T47D (cell line): ENCODE data around the gene FAM50B.
A peak's percentile ranks its signal among the peaks of the same experiment; 100 is the strongest.

Experiments used
- DNase-seq, 2 experiments: peaks; one replicate each; pipeline versions ENCODE4 v3.0.0 to v3.0.0-alpha.2; 2011 to 2012; ENCODE audit warnings: low read depth in 1 of 2, low spot score in 1 of 2
- JUND ChIP-seq: IDR thresholded peaks from 2 replicates; pipeline ENCODE4 v1.6.1; 2012; ENCODE audit warnings: low read depth
- in situ Hi-C: cut with HindIII; loops from 2 replicates; pipeline ENCODE4 v1.10.0; 2016; ENCODE audit warnings: low sequenced_read_pairs, low pct_unique_long_range_greater_than_20kb

The FAM50B gene

DNA sequence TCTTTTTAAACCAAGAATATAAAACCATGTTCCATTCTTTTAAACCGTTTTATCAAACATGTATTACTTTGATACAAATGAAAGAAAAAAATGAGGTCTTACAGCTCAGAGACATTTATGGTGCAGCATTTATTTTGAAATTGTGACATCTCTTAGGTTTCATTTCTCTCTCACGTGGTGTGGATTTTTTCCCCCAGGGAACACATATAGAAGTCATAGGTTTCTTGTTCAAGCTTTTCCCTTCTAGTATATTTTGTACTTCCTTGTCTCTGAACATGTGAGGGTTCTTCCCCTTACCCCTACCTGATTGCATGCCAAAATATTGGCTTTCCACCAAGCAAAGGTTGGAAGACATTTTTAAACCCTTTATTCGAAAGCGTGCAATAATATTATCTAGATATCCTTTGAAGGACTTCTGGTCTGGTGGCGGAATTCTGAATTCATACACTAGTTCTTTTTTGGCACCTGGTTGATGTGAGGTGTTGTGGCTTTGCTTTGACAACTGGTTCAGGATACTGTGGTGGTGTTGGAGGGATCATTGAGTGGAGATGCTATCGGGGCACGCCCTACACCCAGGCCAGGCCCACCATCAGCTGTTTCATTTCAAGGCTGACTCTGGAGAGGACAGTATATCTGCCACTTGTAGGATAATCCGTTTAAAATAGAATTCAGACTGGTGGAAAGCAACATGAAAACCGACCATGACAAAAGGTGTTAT is 5.6 kb upstream of the FAM50B start:
- in situ Hi-C loops = no loop called here
- no peak for TF ChIP-seq JUND
- no peak for DNase-seq

DNA sequence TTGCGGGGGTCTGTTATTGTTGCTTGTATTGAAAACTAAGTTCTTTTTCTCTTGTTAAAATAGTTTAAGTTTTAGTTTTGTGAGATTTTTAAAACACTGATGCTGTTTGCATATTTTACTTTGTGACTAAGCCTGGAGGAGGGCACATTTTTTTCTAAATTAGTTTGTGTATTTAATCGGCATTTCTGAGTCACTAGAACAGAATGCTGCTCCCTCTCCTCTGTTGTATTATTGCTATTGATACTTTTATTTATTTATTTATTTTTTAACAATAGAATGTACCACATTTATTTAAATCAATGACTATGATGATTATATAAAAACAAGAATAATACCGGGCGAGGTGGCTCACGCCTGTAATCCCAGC is 5.1 kb upstream of the FAM50B start:
- in situ Hi-C loops = no loop called here
- no peak for DNase-seq
- no peak for TF ChIP-seq JUND

DNA sequence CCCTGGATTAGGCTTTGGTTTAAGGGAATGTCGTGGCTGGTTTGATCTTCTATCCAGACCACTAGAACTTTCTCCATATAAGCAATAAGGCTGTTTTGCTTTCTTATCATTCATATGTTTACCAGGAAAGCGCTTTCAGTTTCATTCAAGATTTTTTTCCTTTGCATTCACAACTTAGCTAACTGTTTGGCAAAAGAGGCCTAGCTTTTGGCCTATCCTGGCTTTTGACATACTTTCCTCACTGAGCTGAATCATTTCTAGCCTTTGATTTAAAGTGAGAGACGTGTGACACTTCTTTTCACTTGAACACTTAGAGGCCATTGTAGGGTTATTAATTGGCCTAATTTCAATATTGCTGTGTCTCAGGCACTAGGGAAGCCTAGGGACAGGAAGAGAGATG is 1.7 kb upstream of the FAM50B start:
- in situ Hi-C loops = no loop called here
- DNase-seq = no peak
- TF ChIP-seq JUND = no peak

DNA sequence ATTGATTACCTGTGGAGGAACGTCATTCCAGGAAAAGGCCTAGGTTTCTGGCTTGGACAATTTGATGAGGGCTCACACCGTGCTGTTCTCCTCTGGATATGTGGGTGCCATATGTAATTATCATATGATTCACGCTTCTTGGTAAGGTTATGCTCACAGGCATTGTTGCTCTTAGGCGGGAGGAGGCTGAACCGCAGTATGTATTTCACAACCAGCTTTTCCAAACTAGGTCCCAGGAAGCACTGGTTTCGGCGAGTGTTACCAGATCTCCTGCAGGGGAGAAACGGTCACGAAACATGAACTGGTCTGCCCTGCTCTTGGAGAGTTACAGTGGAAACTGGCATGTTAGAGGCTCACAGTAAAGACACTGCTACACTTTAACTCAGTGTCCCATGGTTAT is 793 bp upstream of the FAM50B start:
- peak in 1 of 2 experiments; percentile 12 for DNase-seq
- in situ Hi-C loops = no loop called here
- no peak for TF ChIP-seq JUND

DNA sequence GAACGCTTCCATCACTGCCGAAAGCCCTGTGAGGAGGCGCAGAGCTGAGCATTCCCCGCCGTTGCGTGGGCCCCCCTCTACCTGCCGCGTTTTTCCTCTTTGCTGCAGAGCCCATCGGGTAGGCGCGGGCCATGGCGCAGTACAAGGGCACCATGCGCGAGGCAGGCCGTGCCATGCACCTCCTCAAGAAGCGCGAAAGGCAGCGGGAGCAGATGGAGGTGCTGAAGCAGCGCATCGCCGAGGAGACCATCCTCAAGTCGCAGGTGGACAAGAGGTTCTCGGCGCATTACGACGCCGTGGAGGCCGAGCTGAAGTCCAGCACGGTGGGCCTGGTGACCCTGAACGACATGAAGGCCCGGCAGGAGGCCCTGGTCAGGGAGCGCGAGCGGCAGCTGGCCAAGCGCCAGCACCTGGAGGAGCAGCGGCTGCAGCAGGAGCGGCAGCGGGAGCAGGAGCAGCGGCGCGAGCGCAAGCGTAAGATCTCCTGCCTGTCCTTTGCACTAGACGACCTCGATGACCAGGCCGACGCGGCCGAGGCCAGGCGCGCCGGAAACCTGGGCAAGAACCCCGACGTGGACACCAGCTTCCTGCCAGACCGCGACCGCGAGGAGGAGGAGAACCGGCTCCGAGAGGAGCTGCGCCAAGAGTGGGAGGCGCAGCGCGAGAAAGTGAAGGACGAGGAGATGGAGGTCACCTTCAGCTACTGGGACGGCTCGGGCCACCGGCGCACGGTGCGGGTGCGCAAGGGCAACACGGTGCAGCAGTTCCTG is 693 bp downstream of the FAM50B start:
- no peak for TF ChIP-seq JUND
- in situ Hi-C loops = no loop called here
- peak in 1 of 2 experiments; percentile 21 for DNase-seq

DNA sequence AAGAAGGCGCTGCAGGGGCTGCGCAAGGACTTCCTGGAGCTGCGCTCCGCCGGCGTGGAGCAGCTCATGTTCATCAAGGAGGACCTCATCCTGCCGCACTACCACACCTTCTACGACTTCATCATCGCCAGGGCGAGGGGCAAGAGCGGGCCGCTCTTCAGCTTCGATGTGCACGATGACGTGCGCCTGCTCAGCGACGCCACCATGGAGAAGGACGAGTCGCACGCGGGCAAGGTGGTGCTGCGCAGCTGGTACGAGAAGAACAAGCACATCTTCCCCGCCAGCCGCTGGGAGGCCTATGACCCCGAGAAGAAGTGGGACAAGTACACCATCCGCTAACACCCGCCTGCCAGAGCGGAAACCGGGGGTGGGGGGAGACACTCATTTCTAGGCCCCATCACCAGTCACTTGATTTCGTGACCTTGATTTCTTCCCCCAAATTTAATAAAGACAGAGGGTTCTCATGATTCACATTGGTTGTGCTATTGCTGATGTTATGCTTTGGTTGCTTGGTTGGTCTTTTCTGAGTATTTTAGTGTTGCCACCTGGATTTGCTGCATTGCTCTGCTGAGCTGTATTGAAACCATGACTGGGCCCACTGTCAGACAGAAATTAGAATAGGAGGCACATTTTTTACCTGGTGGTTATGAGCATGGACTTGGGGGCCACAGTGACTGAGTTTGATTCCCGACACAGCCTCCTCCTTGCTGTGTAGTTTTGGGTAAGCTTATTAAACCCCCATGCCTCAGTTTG is 1.5 kb downstream of the FAM50B start:
- TF ChIP-seq JUND = no peak
- in situ Hi-C loops = no loop called here
- no peak for DNase-seq

DNA sequence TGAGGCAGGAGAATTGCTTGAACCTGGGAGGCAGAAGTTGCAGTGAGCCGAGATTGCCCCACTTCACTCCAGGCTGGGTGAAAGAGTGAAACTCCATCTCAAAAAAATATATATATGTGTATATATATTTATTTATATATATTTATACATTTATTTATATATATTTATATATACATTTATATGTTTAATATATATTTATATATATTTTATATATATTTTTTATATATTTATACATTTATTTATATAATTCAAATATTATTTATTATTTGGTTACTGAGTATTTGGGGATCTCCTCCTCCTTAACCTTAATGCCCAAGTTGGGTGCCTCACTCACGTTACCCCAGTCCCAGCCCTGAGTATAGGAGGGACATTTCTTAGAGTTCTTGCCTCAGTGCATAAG is 2.7 kb downstream of the FAM50B start:
- TF ChIP-seq JUND = no peak
- in situ Hi-C loops = no loop called here
- no peak for DNase-seq

DNA sequence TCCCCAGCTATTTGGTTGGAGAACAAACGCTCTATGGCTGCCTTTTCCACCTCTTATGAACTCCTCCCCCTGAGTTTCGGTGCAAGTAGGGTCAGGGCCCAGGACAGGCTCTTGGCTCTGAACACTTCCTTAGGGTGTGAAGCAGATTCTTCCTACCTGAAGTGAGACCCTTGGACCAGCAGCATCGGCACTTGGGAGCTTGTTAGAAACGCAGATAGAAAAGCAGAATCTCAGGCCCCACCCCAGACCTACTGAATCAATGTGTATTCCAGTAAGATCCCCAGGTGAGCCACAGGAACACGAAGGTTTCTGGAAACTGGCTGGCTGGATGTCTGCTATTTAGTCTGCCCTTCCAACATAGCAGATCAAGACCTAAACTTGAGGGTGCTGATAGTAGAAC is 3.2 kb downstream of the FAM50B start:
- TF ChIP-seq JUND = no peak
- no peak for DNase-seq
- in situ Hi-C loops = no loop called here

DNA sequence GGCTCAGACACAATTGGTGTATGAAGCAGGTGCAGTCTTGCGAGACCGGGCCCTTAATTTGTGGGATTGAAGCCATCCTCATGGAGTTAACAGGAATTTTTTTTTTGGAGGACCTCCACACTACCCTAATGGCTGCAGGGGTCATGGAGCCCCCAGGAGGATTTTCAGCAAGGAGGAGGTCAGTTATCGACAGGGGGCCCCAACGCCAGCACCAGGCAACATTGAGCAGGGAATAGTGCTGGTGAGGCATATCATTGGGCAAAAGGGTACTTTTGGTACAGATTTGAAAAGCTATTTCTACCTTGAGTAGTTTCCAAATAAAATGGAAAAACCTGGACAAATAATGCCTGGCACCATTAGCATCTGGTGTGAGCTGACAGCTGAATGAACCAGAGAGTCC is 6.7 kb downstream of the FAM50B start:
- no peak for DNase-seq
- no peak for TF ChIP-seq JUND
- in situ Hi-C loops = no loop called here

DNA sequence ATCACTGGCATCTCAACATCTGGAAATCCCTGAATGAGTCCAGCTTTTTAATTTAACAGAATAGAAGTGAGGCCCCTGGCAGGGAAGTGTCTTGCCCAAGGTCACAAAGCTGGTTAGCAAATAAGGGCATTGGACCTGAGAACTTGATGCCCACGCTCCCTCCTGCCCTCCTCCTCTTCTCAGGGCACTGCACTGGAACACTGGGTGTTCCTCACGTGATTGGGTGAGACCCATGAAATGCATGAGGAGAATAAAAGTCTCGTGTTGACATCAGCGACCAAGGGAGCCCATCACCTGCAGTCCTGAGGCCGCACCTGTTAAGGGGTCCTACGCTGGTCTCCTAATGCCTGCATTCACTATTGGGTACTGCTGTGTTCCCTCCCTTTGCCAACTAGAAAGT is 7.4 kb downstream of the FAM50B start:
- TF ChIP-seq JUND = no peak
- no peak for DNase-seq
- in situ Hi-C loops = no loop called here

DNA sequence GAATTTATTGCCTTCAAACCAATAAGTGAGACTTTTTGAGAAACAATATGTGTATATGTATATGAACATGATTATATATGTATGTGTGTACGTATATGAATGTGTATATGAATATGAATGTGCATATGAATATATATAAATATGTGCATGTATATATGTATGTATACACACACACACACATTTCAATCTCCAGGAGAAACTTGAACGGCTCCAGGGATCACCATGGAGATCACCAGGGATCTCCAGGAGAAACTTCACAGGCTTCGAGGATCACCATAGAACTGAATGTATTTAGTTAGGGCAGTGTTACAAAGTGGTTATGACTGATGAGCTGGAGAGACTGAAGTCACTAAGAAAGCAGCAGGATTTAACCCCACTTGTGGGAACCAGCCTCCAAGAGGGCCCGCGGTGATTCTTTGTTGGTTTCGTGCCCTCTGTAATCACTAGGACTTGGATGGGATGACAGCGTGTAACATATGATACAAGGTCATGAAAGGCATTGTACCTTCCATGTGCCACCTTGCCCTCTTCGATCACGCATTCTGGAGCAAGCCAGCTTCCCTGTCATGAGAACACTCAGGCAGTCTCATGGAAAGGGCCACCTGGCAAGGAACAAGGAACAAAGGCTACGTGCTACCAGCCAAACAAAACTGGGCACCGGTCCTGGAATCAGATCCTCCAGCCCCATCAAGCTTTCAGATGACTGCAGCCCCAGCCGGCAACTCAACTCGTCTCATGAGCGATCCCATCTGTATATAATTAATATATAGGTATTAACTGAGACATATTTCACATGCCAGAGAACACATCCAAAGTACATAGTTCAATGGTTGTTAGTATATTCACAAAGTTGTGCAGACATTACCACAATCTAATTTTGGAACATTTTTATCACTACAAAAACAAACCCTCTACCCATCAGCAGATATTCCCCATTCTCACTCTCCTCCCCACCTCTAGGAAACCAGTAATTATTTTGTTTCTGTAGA is 8.6 kb downstream of the FAM50B start:
- in situ Hi-C loops = no loop called here

More for the DNA sequence above, 8.6 kb downstream of the FAM50B start:
- no peak for DNase-seq
- TF ChIP-seq JUND = no peak
